Neuron (in vitro differentiated cells): ENCODE results near the gene LRRC61.
"Not testable (repeated sequence)": the region's sequence is repeated elsewhere in the genome, so short reads cannot be mapped to it uniquely, and the experiment has no call there.

Experiments
- H2AFZ ChIP-seq: one replicate; pipeline ENCODE4 v1.6.1; 2013; ENCODE audit warnings: low read depth, mild to moderate bottlenecking, inconsistent platforms, low read length, moderate library complexity
- H3K27me3 ChIP-seq: one replicate; pipeline ENCODE4 v1.6.1; 2013; ENCODE audit warnings: low read length; ENCODE audit not compliant: insufficient read depth
- H3K36me3 ChIP-seq: one replicate; pipeline ENCODE4 v1.6.1; 2013; ENCODE audit warnings: low read length; ENCODE audit not compliant: insufficient read depth
- H3K4me1 ChIP-seq: one replicate; pipeline ENCODE4 v1.6.1; 2013; ENCODE audit warnings: low read length; ENCODE audit not compliant: insufficient read depth
- H3K4me3 ChIP-seq: 2 replicates; pipeline ENCODE4 v1.5.1; 2013; ENCODE audit warnings: mild to moderate bottlenecking, low read length, moderate library complexity
- H3K9me3 ChIP-seq: one replicate; pipeline ENCODE4 v1.6.1; 2013; ENCODE audit warnings: low read length

Gene LRRC61, protein sequence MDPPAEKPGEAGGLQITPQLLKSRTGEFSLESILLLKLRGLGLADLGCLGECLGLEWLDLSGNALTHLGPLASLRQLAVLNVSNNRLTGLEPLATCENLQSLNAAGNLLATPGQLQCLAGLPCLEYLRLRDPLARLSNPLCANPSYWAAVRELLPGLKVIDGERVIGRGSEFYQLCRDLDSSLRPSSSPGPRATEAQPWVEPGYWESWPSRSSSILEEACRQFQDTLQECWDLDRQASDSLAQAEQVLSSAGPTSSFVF

DNA sequence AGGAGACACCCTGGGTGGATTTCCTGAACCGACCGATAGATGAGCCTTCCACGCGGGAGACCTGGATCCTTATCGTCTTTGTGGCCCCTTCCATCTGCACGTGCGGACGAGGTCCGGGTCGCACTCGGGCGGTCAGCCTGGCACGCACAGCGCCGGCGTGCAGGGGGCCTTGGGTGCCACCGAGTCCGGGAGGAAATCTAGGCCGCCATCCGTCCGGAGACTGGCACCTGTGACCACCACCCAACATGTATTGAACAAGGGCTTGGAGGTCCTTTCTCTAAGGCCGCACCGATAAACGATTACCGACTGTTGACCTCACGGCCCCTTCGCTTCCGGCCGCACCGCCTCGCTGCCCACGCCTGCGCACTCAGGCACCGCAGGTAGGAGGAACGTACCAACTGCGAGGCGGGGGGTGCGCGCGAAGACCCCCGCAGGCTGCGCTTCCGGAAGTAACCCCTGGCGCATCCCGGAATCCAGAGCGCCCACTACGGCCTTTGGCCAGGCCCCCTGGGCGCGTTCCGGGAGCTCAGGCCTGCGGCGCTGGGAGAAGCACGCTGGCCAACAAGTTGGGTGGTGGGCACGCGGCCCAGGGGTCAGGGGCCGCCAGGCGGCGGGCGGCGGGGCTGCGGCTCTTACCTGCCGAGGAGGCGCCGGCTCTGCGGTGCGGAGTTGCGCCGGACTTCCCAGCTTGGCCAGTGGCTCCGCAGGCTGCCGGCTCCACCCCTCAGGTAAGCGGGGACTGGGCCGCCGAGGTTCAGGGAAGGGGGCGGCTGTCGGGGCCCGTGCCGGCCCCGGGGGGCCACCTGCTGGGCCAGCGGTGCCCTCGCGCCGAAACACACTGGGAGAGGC is at the start of gene LRRC61, which contains the start of gene ACTR3C:
LRRC61 (plus strand) TSS at position 523 of the 849 bp plus-strand sequence. CDS start 13,507 bp downstream, outside the sequence.
ACTR3C (minus strand) TSS at position 713 of the 849 bp plus-strand sequence. CDS start 28,249 bp downstream, outside the sequence.
- no peak within 1 kb of the TSS for H2AFZ ChIP-seq
- no peaks in the 10 kb centered on the region for H3K4me1 ChIP-seq
- H3K36me3 ChIP-seq: no peaks in the 10 kb centered on the region
- peaks cover 3% of the 10 kb centered on the region for H3K27me3 ChIP-seq
- no peak within 1 kb of the TSS for H3K4me3 ChIP-seq
- H3K9me3 ChIP-seq: peaks cover 3% of the 10 kb centered on the region

DNA sequence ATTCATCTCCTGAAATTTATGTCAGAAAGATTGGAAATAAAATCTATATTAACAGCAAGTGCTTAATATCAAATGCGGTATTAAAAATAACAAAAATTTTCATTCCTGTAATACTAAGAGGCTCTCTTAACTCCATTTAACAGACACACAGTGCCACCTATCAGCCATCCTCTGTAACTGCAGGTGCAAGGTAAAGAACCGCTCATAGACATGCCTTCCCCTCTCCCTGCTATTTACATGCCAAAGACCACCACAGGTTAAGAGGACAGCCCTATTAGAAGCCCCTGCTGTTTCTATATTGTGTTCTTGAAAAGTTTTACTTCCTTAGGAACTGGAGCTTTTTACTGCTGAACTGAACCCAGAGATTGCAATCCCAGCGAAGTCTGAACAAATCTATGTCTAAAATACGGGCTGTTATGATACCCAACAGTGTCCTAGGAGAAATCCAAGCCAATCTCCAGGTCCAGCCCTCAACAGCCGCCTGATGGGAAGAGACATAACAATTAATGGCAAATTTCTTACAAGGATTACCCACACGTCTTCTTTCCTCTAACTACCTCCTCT is 46.9 kb upstream of the LRRC61 start:
- not testable (repeated sequence) for H3K4me1 ChIP-seq, H3K4me3 ChIP-seq

DNA sequence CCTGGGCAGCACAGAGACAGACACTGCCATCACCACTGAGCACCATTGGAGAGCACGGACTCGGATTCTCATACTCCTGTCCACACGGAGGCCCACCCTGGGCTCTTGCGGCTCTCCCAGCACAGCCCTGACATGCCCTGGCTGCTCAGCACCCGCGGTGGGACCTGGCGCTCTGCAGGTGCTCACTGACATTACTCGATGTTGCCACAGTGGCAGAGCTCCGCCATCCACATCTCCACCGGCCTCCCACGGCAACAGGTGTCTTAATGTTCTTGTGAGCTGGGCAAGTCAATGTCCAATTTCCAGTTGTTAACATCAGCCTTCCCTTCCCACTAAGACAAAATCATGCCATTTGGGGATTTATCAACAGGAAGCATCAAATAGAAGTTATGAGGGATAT is 44.8 kb upstream of the LRRC61 start:
- H3K4me3 ChIP-seq, H3K27me3 ChIP-seq, H3K9me3 ChIP-seq, H3K36me3 ChIP-seq, H2AFZ ChIP-seq, H3K4me1 ChIP-seq: not testable (repeated sequence)

More for the DNA sequence above, 46.9 kb upstream of the LRRC61 start:
- not testable (repeated sequence) for H2AFZ ChIP-seq, H3K36me3 ChIP-seq, H3K9me3 ChIP-seq, H3K27me3 ChIP-seq

DNA sequence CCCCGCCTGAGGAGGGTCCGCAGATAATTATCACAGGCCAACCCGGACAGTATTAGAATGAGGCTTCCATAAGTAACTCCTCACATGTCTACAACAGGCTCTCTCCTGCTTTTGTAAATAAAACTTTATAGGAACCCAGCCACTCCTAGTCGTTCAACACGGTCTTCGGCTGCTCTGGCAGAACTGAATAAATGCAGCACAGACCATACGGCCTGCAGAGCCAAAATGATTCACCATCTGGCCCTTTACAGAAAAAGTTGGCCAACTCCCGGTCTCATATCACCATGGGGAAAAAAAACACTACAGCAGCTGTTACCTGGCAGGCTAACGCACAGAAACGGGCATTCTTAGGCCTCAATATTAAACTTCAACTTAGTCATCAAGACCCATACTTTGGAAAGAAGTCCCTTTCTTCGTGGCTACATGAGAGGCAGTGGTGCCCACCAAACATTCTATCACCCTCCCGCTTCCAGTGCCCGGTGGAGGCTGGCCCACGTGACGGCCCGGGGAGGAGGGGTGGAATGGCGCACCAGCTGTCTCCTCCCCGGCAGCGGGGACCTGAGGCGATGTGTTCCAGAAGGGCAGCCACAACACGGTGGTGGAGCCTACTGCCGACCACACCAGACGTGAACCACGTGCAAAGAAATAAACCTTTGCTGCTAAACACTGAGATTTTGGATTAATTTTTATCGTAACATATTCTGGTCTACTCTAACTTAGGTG is 41.3 kb upstream of the LRRC61 start:
- H3K4me3 ChIP-seq, H3K4me1 ChIP-seq, H3K27me3 ChIP-seq, H3K36me3 ChIP-seq, H2AFZ ChIP-seq, H3K9me3 ChIP-seq: not testable (repeated sequence)

DNA sequence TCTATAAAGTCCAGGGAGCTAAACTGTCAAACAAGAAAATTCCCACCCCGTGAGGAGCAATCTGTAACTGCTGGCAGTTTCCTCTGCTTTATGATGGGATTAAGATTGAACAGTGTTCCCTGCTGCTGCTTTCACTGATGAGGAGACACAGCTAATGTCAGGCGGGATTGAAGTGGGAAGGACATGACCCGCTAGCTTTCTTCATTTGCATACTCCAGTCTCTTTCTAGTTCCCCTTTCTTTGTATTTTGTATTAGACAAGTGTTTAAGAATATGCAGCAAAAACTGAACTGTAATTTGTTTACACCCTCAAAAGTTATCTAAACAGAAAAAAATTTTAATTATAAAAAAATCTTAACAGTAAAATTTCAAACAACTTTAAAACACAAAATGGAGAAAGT is 40.0 kb upstream of the LRRC61 start:
- not testable (repeated sequence) for H3K36me3 ChIP-seq, H3K4me3 ChIP-seq, H3K4me1 ChIP-seq, H2AFZ ChIP-seq, H3K9me3 ChIP-seq, H3K27me3 ChIP-seq

DNA sequence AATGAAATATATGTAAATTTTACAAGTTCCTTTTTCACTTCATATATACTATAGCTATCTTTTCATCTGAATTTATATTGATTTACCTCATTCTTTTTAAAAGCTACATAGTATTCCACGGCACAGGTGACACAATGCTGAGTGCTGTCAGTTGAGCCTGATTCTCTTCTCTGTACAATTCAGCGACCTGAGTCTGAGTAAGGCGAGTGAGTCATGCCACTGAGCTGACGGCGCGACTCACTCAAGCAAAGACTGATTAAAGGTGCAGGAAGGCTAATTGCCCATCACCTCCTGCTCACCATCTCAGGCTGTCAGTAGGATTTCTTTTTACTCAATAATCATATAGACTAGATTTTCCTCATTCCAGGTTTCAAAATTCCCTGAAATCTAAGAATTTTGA is 39.5 kb upstream of the LRRC61 start:
- H3K9me3 ChIP-seq, H3K4me3 ChIP-seq, H3K27me3 ChIP-seq, H2AFZ ChIP-seq, H3K4me1 ChIP-seq, H3K36me3 ChIP-seq: not testable (repeated sequence)

DNA sequence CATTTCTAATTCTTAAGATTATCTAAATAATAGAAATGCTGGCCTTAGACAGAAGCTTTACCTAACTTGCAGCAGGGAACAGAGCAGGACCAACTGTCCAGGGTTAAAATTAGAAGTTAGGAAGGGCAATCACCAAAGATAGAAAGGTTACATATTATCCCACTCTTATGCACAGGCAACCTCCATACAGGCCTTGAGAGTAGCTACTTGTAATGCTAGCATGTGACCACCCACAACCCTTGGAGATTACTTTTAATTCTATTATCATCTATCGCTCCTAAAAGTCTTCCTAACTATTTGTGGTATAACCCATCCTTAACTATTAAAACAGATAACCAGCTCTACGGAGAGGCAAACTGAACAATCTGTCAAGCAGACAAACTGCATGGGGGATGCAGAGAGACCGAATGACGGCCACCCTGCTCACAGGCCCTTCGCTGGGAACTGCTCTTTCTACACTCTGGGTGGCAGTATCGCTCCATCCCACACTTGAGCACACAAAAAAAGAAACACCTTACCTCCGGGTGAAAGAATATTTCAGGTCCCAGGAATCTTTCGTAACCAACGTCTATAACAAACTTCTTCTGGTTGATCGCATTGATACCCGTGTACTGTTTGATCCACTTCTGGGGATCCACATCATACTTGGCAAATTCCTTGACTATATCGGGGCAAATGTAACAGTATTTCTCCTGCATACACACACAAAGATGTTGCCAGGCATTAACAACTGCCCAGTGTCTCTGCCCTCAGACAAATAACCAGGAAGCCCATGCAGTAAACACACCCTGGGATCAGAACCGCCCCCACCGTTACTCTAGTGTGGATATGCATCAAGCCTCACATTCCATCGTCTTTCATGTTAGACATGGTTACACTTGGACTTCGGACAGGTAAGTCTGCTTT is 37.1 kb upstream of the LRRC61 start:
- not testable (repeated sequence) for H3K4me1 ChIP-seq, H2AFZ ChIP-seq, H3K9me3 ChIP-seq, H3K27me3 ChIP-seq, H3K36me3 ChIP-seq, H3K4me3 ChIP-seq

DNA sequence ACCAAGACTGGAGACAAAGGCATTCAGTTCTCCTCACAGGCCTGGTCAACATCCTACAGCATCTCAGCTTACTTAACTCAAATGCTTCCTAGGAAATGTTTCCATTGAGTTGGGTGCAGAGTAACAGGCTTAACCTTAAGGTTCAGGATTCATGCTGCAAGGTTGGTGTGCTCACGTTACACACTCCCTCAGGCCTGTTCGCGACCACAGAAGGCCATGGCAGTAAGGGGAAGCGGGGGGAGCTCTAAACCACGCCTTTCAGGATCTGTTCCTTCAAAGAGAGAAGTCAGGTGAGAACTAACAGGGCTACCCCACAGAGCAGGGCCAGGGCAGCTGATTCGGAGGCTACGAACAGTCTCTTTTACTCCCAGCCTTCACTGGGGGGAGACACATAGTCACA is 35.3 kb upstream of the LRRC61 start:
- not testable (repeated sequence) for H3K36me3 ChIP-seq, H3K27me3 ChIP-seq, H3K4me3 ChIP-seq, H2AFZ ChIP-seq, H3K4me1 ChIP-seq, H3K9me3 ChIP-seq

DNA sequence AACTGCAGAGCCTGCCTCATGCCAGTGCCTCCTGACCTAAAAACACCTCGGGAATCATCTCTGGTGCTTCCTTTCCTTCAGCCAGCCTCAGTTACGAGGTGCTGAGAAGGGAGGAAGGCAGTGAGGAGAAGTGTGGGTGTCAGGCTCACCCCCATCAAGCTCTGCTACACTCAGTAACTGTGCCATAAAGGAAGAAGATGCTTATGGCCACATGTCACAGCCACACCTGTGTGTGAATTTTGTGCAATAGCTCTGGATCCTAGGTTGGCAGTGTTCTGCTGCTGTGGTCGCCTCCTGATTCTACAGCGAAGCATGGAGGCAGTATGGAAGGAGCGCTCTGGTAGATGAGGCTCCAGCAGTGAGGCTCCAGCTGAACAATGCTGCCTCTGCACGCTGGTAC is 34.3 kb upstream of the LRRC61 start:
- H3K36me3 ChIP-seq, H3K4me3 ChIP-seq, H2AFZ ChIP-seq, H3K4me1 ChIP-seq, H3K9me3 ChIP-seq, H3K27me3 ChIP-seq: not testable (repeated sequence)

DNA sequence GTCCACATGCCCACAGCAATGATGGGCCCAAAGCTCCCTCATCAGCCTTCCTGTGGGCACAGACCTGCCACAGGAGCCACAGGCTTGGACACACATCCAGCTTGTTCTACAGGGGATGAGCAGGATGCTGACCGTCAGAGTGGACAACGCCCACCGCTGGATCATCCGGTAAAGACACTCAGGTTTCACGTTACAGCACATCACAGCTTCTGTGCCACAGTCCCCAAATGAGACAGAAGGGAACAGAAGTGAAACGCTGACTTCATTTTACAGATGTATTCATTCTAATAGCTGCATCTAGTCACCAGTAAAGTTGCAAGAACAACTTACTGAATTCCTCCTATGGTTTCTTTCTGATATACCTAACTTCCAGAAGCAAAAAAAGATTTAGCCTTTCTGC is 32.8 kb upstream of the LRRC61 start:
- H3K4me1 ChIP-seq, H3K9me3 ChIP-seq, H3K36me3 ChIP-seq, H3K27me3 ChIP-seq, H2AFZ ChIP-seq, H3K4me3 ChIP-seq: not testable (repeated sequence)

DNA sequence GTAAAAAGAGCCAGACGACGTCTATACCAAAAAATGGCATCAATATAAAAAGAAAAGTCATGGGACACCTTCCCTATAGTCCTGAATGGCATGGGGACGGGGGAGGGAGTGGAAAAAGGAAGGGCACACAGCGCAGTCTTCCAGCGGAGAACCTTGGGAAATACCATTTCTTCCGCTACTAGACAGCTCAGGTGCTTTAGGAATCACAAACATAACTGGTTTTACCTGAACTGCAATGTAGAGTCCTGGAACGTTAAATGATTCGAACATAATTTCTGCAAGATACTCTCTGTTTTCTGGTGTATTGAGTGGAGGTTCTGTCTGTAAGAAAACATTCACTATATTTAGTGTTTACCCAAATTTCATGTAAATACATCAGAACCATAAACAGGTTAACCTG is 28.1 kb upstream of the LRRC61 start:
- H3K36me3 ChIP-seq, H3K27me3 ChIP-seq, H3K9me3 ChIP-seq, H3K4me3 ChIP-seq, H2AFZ ChIP-seq, H3K4me1 ChIP-seq: not testable (repeated sequence)

DNA sequence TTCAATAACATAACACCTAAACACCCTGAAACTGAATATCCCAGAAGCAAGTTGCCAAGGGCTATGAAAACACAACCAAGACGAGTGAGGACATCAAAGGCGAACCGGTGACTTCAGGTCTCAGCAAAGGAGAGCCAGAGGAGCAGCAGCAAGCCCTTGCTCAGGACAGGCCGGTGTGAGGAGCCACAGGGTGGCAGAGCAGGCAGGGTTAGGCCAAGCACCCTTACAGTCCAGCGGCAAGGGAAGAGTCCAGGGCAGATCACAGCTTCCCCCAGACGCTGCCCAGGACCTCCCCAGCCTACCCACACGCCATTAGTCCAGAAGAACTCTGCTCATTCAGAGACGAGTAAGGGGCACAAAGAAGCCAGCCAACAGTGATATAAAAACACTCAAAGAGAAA is 27.5 kb upstream of the LRRC61 start:
- not testable (repeated sequence) for H3K27me3 ChIP-seq

More for the DNA sequence above, 27.5 kb upstream of the LRRC61 start:
- not testable (repeated sequence) for H3K36me3 ChIP-seq, H3K9me3 ChIP-seq, H3K4me1 ChIP-seq, H3K4me3 ChIP-seq, H2AFZ ChIP-seq
